ENCODE measurements around the gene TEX12. TPM values are rescaled to one million over a fixed set of nuclear protein-coding genes. Genes with fewer than 3 reads are reported as not detected.
A peak's percentile ranks its signal among the peaks of the same experiment; 100 is the strongest.

Gene TEX12
- total and polyA plus RNA-seq, 3 experiments from 2014 or later, result 0.27 to 0.39 TPM; not detected in 1

GRCh38 chr11:112210890-112211289 lies 43.7 kb downstream of the TEX12 start:
- Mint-ChIP-seq H3K9me3 (peaks cover 0 to 2% (median 0%) of the 10 kb centered on the region in 5 donors), H3K4me1 (peaks cover 0 to 5% (median 0%) of the 10 kb centered on the region in 3 donors), H3K27me3 (peaks cover 2 to 25% of the 10 kb centered on the region in 2 donors), H3K27ac (peak overlapping the region in 1 of 8 donors; percentile 24), H3K36me3 (peaks cover 0 to 4% (median 0%) of the 10 kb centered on the region in 3 donors), H3K4me3 (no peak overlapping the region)
- no peak overlapping the region for H3K4me3 ChIP-seq (ENCODE audit: low read length)
- ChIA-PET CTCF (no interaction called here), POLR2A (no interaction called here)
- no peak for DNase-seq
- H3K9me3 ChIP-seq (ENCODE audit: low read length), result no peaks in the 10 kb centered on the region
- no peaks in the 10 kb centered on the region for H3K4me1 ChIP-seq (ENCODE audit: insufficient read depth, low read length)
- no peaks in the 10 kb centered on the region for H3K36me3 ChIP-seq (ENCODE audit: insufficient read depth, low read length)
- H3K27ac ChIP-seq (ENCODE audit: low read depth, low read length), result no peak overlapping the region
- H3K27me3 ChIP-seq (ENCODE audit: insufficient read depth, low read length, poor library complexity, severe bottlenecking), result no peaks in the 10 kb centered on the region

DNA sequence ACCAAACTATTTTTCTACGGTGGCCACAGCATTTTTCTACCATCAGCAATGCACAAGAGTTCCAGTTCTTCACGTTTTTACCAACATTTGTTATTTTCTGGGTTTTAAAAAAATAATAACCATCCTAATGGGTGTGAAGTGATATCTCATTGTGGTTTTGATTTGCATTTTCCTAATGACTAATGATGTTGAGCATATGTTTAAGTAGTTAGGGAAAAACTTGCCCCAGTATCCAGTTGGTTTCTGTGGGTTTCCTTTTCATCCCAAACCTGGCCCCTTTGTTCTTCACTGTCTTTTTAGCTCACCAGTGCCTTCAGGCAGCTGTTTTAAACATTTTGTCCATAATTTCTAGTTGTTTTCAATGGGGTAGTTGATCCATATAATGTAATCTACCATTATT lies 44.4 kb downstream of the TEX12 start:
- no peaks in the 10 kb centered on the region for H3K9me3 ChIP-seq (ENCODE audit: low read length)
- Mint-ChIP-seq H3K36me3 (peaks cover 0 to 4% (median 0%) of the 10 kb centered on the region in 3 donors), H3K27ac (no peak overlapping the region), H3K4me1 (peaks cover 0 to 5% (median 0%) of the 10 kb centered on the region in 3 donors), H3K4me3 (peak overlapping the region in 1 of 7 donors; percentile 17), H3K9me3 (peaks cover 0 to under 1% (median 0%) of the 10 kb centered on the region in 5 donors), H3K27me3 (peaks cover 2 to 24% of the 10 kb centered on the region in 2 donors)
- H3K36me3 ChIP-seq (ENCODE audit: insufficient read depth, low read length), result no peaks in the 10 kb centered on the region
- POLR2A ChIA-PET, result no interaction called here
- no peak overlapping the region for H3K27ac ChIP-seq (ENCODE audit: low read depth, low read length)
- DNase-seq, result no peak
- CTCF ChIA-PET, result no interaction called here
- no peak overlapping the region for H3K4me3 ChIP-seq (ENCODE audit: low read length)
- H3K27me3 ChIP-seq (ENCODE audit: insufficient read depth, low read length, poor library complexity, severe bottlenecking), result no peaks in the 10 kb centered on the region
- no peaks in the 10 kb centered on the region for H3K4me1 ChIP-seq (ENCODE audit: insufficient read depth, low read length)

DNA sequence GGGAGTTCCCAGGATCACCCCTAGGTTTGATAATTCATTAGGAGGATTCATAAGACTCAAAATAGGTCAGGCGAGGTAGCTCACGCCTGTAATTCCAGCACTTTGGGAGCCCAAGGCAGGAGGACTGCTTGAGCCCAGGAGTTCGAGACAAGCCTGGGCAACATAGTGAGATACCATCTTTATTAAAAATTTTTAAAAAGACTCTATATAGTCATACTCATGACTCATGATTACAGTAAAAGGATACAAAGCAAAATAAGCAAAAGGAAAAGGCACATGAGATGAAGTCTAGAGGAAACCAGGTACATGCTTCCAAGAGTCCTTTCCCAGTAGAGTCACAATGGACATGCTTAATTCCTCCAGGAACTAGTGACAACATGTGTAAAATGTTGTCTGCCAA lies 45.1 kb downstream of the TEX12 start:
- Histone ChIP-seq H3K27me3 (ENCODE audit: insufficient read depth, low read length, poor library complexity, severe bottlenecking) (no peaks in the 10 kb centered on the region), H3K9me3 (ENCODE audit: low read length) (no peaks in the 10 kb centered on the region), H3K4me3 (ENCODE audit: low read length) (no peak overlapping the region), H3K36me3 (ENCODE audit: insufficient read depth, low read length) (no peaks in the 10 kb centered on the region), H3K4me1 (ENCODE audit: insufficient read depth, low read length) (no peaks in the 10 kb centered on the region), H3K27ac (ENCODE audit: low read depth, low read length) (no peak overlapping the region)
- ChIA-PET CTCF (interaction anchor here (0.6 to 0.8 kb wide), 2 partner anchors 68 to 344 kb away, joined by 3 read pairs; no protein-coding TSS in a partner anchor), POLR2A (no interaction called here)
- no peak overlapping the region for H3K27ac Mint-ChIP-seq
- no peaks in the 10 kb centered on the region for H3K9me3 Mint-ChIP-seq
- no peak overlapping the region for H3K4me3 Mint-ChIP-seq
- DNase-seq, result no peak
- H3K27me3 Mint-ChIP-seq, result peaks cover 2 to 20% of the 10 kb centered on the region in 2 donors
- H3K36me3 Mint-ChIP-seq, result no peaks in the 10 kb centered on the region
- H3K4me1 Mint-ChIP-seq, result peaks cover 0 to 5% (median 0%) of the 10 kb centered on the region in 3 donors

DNA sequence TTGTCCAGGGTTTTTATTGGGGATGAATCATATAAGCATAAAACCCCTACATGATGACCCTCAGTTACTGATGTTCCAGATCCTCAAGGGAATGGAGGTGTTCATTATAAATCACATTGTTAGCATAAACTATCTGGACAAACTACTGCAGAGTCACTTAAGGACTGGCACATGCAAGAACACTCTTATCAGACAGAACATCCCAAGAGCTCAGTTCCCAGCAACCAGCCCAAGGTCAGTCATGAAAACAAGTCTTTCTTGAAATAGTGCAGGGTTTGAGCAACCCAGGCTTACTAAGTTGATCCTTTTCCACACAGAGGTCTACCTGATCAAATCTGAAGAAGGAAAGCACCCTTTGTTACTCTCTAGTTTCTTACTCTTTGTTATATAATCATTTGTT lies 45.5 kb downstream of the TEX12 start:
- DNase-seq, result no peak
- no peaks in the 10 kb centered on the region for H3K9me3 ChIP-seq (ENCODE audit: low read length)
- ChIA-PET POLR2A (no interaction called here), CTCF (interaction anchor here (0.6 to 3.4 kb wide), 3 partner anchors 68 to 343 kb away, joined by 3 to 20 read pairs (median 3); no protein-coding TSS in a partner anchor)
- H3K27ac ChIP-seq (ENCODE audit: low read depth, low read length), result no peak overlapping the region
- no peaks in the 10 kb centered on the region for H3K36me3 ChIP-seq (ENCODE audit: insufficient read depth, low read length)
- Mint-ChIP-seq H3K27me3 (peaks cover 2 to 20% of the 10 kb centered on the region in 2 donors), H3K9me3 (no peaks in the 10 kb centered on the region), H3K4me1 (peaks cover 0 to 5% (median 0%) of the 10 kb centered on the region in 3 donors), H3K36me3 (no peaks in the 10 kb centered on the region), H3K4me3 (no peak overlapping the region), H3K27ac (no peak overlapping the region)
- no peaks in the 10 kb centered on the region for H3K27me3 ChIP-seq (ENCODE audit: insufficient read depth, low read length, poor library complexity, severe bottlenecking)
- no peaks in the 10 kb centered on the region for H3K4me1 ChIP-seq (ENCODE audit: insufficient read depth, low read length)
- no peak overlapping the region for H3K4me3 ChIP-seq (ENCODE audit: low read length)

DNA sequence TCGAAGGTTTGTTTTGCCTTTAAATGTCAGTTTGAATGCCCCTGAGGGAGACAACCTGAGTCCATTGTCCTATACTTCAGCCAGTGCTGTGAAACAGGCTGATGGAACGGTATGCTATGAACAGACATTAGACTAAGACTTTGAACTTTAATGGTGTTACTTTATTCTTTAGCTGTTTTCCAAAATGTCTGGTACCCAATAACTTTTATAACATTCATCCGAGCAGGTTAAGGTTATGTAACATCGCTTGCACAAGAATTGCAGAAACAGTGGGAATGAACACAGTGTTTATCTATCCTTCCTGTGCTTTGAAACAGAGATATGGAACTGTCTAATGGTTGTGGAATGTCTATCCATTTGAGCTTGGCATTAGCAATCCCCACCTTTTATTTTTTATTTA lies 46.6 kb downstream of the TEX12 start:
- POLR2A ChIA-PET, result no interaction called here
- Mint-ChIP-seq H3K4me3 (no peak overlapping the region), H3K36me3 (no peaks in the 10 kb centered on the region), H3K9me3 (no peaks in the 10 kb centered on the region), H3K27ac (no peak overlapping the region), H3K27me3 (peaks cover 0 to 15% of the 10 kb centered on the region in 2 donors), H3K4me1 (peaks cover 0 to 5% (median 0%) of the 10 kb centered on the region in 3 donors)
- no peaks in the 10 kb centered on the region for H3K4me1 ChIP-seq (ENCODE audit: insufficient read depth, low read length)
- no peaks in the 10 kb centered on the region for H3K9me3 ChIP-seq (ENCODE audit: low read length)
- no peak overlapping the region for H3K4me3 ChIP-seq (ENCODE audit: low read length)
- CTCF ChIA-PET, result interaction anchor here (3.4 kb wide), 1 partner anchor 66 kb away, joined by 20 read pairs; no protein-coding TSS in a partner anchor
- no peak overlapping the region for H3K27ac ChIP-seq (ENCODE audit: low read depth, low read length)
- H3K27me3 ChIP-seq (ENCODE audit: insufficient read depth, low read length, poor library complexity, severe bottlenecking), result no peaks in the 10 kb centered on the region
- H3K36me3 ChIP-seq (ENCODE audit: insufficient read depth, low read length), result no peaks in the 10 kb centered on the region
- DNase-seq, result no peak

DNA sequence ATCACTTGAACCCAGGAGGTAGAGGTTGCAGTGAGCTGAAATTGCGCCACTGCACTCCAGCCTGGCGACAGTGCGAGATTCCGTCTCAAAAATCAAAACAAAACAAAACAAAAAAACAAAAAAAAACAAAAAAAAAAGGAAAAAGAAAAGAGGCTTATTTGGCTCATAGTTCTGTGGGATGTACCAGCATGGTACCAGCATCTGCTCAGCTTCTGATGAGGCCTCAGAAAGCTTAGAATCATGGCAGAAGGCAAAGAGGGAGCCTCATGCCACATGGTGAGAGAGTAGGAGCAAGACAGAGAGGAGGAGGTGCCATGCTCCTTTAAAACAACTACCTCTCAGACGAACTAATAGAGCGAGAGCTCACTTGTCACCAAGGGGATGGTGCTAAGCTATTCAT lies 48.4 kb downstream of the TEX12 start:
- Histone ChIP-seq H3K36me3 (ENCODE audit: insufficient read depth, low read length) (no peaks in the 10 kb centered on the region), H3K27ac (ENCODE audit: low read depth, low read length) (no peak overlapping the region), H3K4me3 (ENCODE audit: low read length) (no peak overlapping the region), H3K27me3 (ENCODE audit: insufficient read depth, low read length, poor library complexity, severe bottlenecking) (no peaks in the 10 kb centered on the region), H3K9me3 (ENCODE audit: low read length) (no peaks in the 10 kb centered on the region), H3K4me1 (ENCODE audit: insufficient read depth, low read length) (no peaks in the 10 kb centered on the region)
- Mint-ChIP-seq H3K4me3 (no peak overlapping the region), H3K9me3 (no peaks in the 10 kb centered on the region), H3K27ac (no peak overlapping the region), H3K27me3 (peaks cover 0 to 9% of the 10 kb centered on the region in 2 donors), H3K4me1 (peaks cover 4 to 8% (median 5%) of the 10 kb centered on the region in 3 donors), H3K36me3 (no peaks in the 10 kb centered on the region)
- ChIA-PET POLR2A (no interaction called here), CTCF (interaction anchor here (3.4 kb wide), 1 partner anchor 65 kb away, joined by 20 read pairs; no protein-coding TSS in a partner anchor)
- no peak for DNase-seq

DNA sequence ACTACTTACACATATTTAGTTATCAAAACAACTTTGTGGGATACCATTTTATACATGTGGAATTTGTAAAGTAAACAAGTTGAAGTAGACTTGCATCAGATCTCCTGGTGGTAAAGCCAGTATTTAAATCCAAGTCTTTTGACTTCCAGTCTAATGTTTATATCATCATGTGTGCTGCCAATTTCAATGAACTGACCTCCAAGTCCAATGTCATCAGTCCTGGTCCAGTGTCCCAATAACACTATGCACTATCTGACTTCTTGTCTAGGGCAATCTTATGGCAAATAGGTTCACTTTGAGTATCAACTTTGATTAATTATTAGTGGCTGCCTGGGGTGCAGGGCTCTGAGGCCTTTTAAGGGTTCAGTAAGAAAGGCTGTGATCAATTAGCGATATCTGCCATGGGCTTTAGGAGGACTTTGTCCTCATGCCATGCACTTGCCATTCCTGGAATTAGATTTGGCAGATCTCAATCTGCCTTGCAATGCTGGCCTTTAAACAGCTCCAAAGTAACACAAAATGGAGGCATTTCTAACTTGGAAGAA lies 49.5 kb downstream of the TEX12 start:
- no peak overlapping the region for H3K27ac ChIP-seq (ENCODE audit: low read depth, low read length)
- no peak for DNase-seq
- Mint-ChIP-seq H3K4me1 (peaks cover 3 to 5% (median 4%) of the 10 kb centered on the region in 3 donors), H3K27ac (no peak overlapping the region), H3K36me3 (no peaks in the 10 kb centered on the region), H3K9me3 (no peaks in the 10 kb centered on the region), H3K4me3 (no peak overlapping the region), H3K27me3 (peaks cover 0 to 9% of the 10 kb centered on the region in 2 donors)
- H3K27me3 ChIP-seq (ENCODE audit: insufficient read depth, low read length, poor library complexity, severe bottlenecking), result no peaks in the 10 kb centered on the region
- no peaks in the 10 kb centered on the region for H3K4me1 ChIP-seq (ENCODE audit: insufficient read depth, low read length)
- POLR2A ChIA-PET, result no interaction called here
- no peaks in the 10 kb centered on the region for H3K36me3 ChIP-seq (ENCODE audit: insufficient read depth, low read length)
- no peaks in the 10 kb centered on the region for H3K9me3 ChIP-seq (ENCODE audit: low read length)
- no peak overlapping the region for H3K4me3 ChIP-seq (ENCODE audit: low read length)
- CTCF ChIA-PET, result interaction anchor here (8.4 kb wide), 1 partner anchor 62 kb away, joined by 198 read pairs; no protein-coding TSS in a partner anchor

DNA sequence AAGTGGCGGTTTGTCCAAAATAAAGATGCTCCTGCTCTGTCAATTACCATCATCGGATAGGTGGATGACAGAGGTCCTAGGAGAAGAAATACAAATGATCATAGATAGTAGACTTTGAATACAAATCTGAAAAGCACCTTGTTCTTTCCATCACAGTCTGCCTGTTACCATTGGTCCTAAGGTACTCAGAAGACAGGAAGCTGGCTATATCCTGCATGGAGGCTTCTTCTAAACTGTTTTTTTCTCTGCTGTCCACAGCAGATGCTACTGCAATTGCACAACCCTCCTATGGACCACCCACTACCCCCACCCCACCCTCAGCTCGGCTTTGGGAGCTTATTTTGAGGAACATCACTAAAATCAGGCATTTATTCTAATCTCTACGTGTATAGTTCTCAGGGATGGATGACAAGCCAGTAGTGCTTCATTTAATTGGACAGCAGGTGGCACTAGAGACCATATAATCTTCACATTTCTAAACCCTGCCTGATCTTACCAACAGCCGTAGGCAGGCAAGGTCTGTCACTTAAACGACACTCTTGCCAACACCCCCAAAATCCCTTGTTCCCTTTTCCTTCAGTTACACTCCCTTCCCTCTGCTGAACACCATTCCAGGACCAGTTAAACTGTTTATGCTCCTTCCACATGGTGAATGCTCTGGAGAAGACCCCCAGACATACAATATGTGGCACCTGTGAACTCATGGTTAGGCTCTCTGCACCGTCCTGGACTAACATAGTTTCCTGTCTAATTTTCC lies 52.5 kb downstream of the TEX12 start:
- Mint-ChIP-seq H3K4me3 (peak overlapping the region in 1 of 7 donors; percentile 41), H3K4me1 (peaks cover 2 to 5% (median 4%) of the 10 kb centered on the region in 3 donors), H3K9me3 (no peaks in the 10 kb centered on the region), H3K27me3 (no peaks in the 10 kb centered on the region), H3K27ac (peak overlapping the region in 5 of 8 donors; percentile 4 to 78 (median 27)), H3K36me3 (no peaks in the 10 kb centered on the region)
- peak in 4 of 5 donors; percentile 18 to 68 (median 59) for DNase-seq
- CTCF ChIA-PET, result interaction anchor here (0.9 to 8.4 kb wide), 14 partner anchors 10 to 1579 kb away, joined by 3 to 198 read pairs (median 4); no protein-coding TSS in a partner anchor
- H3K27me3 ChIP-seq (ENCODE audit: insufficient read depth, low read length, poor library complexity, severe bottlenecking), result no peaks in the 10 kb centered on the region
- no peak overlapping the region for H3K4me3 ChIP-seq (ENCODE audit: low read length)
- POLR2A ChIA-PET, result interaction anchor here (0.6 kb wide), 1 partner anchor 60 kb away, joined by 3 read pairs; no protein-coding TSS in a partner anchor
- H3K4me1 ChIP-seq (ENCODE audit: insufficient read depth, low read length), result no peaks in the 10 kb centered on the region
- no peaks in the 10 kb centered on the region for H3K9me3 ChIP-seq (ENCODE audit: low read length)
- H3K27ac ChIP-seq (ENCODE audit: low read depth, low read length), result no peak overlapping the region
- no peaks in the 10 kb centered on the region for H3K36me3 ChIP-seq (ENCODE audit: insufficient read depth, low read length)
